Activated CD8-positive, alpha-beta T cell treated with anti-CD3 and anti-CD28 coated beads for 36 hours (primary cell): ENCODE data around the gene CADPS. TPM values are rescaled to one million over a fixed set of nuclear protein-coding genes. Genes with fewer than 3 reads are reported as not detected.

Experiments used
- ATAC-seq: fragments of 200-7000 bp; cut with Tn5 transposase; one replicate; pipeline ENCODE4 v1.10.0; 2021; ENCODE audit warnings: mild to moderate bottlenecking, moderate library complexity
- CTCF ChIA-PET: fragments of 350-600 bp; sonication (Branson Sonifier 250); formaldehyde crosslinking; loops from one replicate; lab custom pipeline; 2021; ENCODE audit warnings: antibody characterized with exemption; lab: Charles Lee
- POLR2A ChIA-PET: fragments of 350-600 bp; sonication (Branson Sonifier 250); formaldehyde crosslinking; loops from one replicate; lab custom pipeline; 2021; ENCODE audit warnings: antibody characterized with exemption; lab: Charles Lee
- DNase-seq: peaks from one replicate; pipeline ENCODE4 v3.0.0-alpha.2; 2020
- H3K27ac Mint-ChIP-seq: one replicate; pipeline ENCODE4 v1.8.0; 2021; ENCODE audit warnings: mild to moderate bottlenecking, mixed read lengths
- H3K27me3 Mint-ChIP-seq: one replicate; pipeline ENCODE4 v1.8.0; 2021; ENCODE audit warnings: mixed read lengths
- H3K36me3 Mint-ChIP-seq: one replicate; pipeline ENCODE4 v1.8.0; 2021; ENCODE audit warnings: low read depth, mixed read lengths
- H3K4me1 Mint-ChIP-seq: one replicate; pipeline ENCODE4 v1.8.0; 2021; ENCODE audit warnings: low read depth, mixed read lengths
- H3K4me3 Mint-ChIP-seq: one replicate; pipeline ENCODE4 v1.8.0; 2021; ENCODE audit warnings: mild to moderate bottlenecking, moderate library complexity, mixed read lengths
- H3K9me3 Mint-ChIP-seq: one replicate; pipeline ENCODE4 v1.8.0; 2021; ENCODE audit warnings: mixed read lengths
- CTCF ChIP-seq: fragments of 200-600 bp; IDR thresholded peaks from one replicate; pipeline ENCODE4 v1.8.0; 2022; ENCODE audit warnings: antibody characterized with exemption, mild to moderate bottlenecking
- intact Hi-C: fragments of 100-400 bp; cut with micrococcal nuclease; formaldehyde crosslinking; loops from one replicate; pipeline ENCODE4 v1.10.0; 2022
- total RNA-seq, 2 experiments: library from RNA; stranded (reverse); gene quantifications; one replicate each; pipeline ENCODE4 v1.2.3, GENCODE V29; 2021

CADPS gene
- total RNA-seq, 2 experiments from 2014 or later, result not detected

- ATAC-seq (no peak), DNase-seq (no peak)
- Mint-ChIP-seq H3K27me3 (peaks cover 3% of the 10 kb centered on the region), H3K9me3 (no peaks in the 10 kb centered on the region), H3K4me3 (no peak overlapping the region), H3K4me1 (no peaks in the 10 kb centered on the region), H3K27ac (no peak overlapping the region), H3K36me3 (no peaks in the 10 kb centered on the region)
- ChIA-PET CTCF (no interaction called here), POLR2A (no interaction called here)
- no peak for TF ChIP-seq CTCF
- intact Hi-C loops, result no loop called here
Measured at GRCh38 chr3:62475306-62475705, 399.9 kb downstream of the CADPS start.

- ChIA-PET CTCF (no interaction called here), POLR2A (no interaction called here)
- DNase-seq (no peak), ATAC-seq (no peak)
- H3K9me3 Mint-ChIP-seq, result no peaks in the 10 kb centered on the region
- no peaks in the 10 kb centered on the region for H3K36me3 Mint-ChIP-seq
- H3K27me3 Mint-ChIP-seq, result peaks cover 5% of the 10 kb centered on the region
- intact Hi-C loops, result no loop called here
- H3K4me1 Mint-ChIP-seq, result no peaks in the 10 kb centered on the region
- TF ChIP-seq CTCF, result no peak
- H3K27ac Mint-ChIP-seq, result no peak overlapping the region
- no peak overlapping the region for H3K4me3 Mint-ChIP-seq
Measured at GRCh38 chr3:62467966-62468722, 407.1 kb downstream of the CADPS start.

- ChIA-PET CTCF (no interaction called here), POLR2A (no interaction called here)
- intact Hi-C loops, result no loop called here
- DNase-seq (no peak), ATAC-seq (no peak)
- H3K4me3 Mint-ChIP-seq, result no peak overlapping the region
- no peak for TF ChIP-seq CTCF
- H3K27ac Mint-ChIP-seq, result no peak overlapping the region
- peaks cover 5% of the 10 kb centered on the region for H3K27me3 Mint-ChIP-seq
- no peaks in the 10 kb centered on the region for H3K4me1 Mint-ChIP-seq
- no peaks in the 10 kb centered on the region for H3K36me3 Mint-ChIP-seq
- no peaks in the 10 kb centered on the region for H3K9me3 Mint-ChIP-seq
Measured at GRCh38 chr3:62462788-62463187, 412.4 kb downstream of the CADPS start.

DNA sequence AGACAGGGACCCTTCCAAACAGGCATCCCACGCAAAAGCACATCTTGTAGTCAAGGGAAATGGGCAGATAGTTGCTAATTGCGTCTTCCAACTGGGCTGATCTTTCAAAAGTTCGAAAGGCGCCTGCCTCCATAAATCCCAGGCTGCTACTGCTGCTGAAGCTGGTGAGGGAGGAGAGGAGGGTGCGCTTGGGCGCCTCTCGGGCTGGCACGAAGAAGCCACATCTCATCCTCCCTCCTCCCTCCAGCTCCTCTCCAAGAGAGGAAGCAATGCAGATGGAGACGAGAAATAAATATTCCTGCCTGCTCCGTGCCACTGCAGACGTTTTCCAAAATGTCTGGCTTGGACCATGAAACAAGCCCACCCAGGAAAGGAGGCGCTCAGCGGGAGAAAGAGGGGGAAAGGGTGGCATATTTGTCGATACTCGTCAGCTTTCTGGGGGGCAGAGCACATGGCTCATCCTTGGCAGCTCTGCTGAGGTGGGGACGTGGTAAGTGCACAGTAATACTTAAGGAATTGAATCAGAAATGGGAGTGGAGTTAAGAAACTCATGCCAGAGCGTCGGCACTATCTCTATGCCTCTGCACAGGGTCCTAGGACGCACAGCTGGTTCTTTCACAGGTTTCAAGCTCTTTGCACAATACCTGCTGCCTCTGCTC, 413.0 kb downstream of the CADPS start:
- peaks cover 4% of the 10 kb centered on the region for H3K27me3 Mint-ChIP-seq
- H3K36me3 Mint-ChIP-seq, result no peaks in the 10 kb centered on the region
- H3K9me3 Mint-ChIP-seq, result no peaks in the 10 kb centered on the region
- ATAC-seq, result no peak
- intact Hi-C loops, result no loop called here
- TF ChIP-seq CTCF, result no peak
- ChIA-PET POLR2A (no interaction called here), CTCF (no interaction called here)
- no peak overlapping the region for H3K4me3 Mint-ChIP-seq
- no peak for DNase-seq
- H3K27ac Mint-ChIP-seq, result no peak overlapping the region
- no peaks in the 10 kb centered on the region for H3K4me1 Mint-ChIP-seq

DNA sequence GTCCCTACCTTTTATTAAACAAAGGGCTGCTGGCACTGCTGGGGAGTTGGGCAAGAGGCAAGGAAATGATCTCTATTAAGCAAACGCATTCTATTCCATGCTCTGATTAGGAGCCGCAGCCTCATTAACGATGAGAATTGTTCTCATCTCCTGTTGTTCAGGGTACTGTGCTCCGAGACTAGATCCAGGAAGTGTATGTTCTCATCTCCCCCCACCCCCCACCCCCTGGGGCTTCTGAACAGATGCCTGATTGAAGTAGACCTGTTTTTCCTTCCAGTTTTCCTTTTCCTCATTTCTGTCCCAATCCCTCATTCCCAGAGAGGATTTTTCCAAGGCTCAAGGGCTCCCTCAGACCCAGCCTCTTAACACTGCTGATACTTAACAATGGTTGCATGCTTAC, 420.3 kb downstream of the CADPS start:
- POLR2A ChIA-PET, result no interaction called here
- Mint-ChIP-seq H3K9me3 (no peaks in the 10 kb centered on the region), H3K4me1 (peaks cover 15% of the 10 kb centered on the region), H3K4me3 (no peak overlapping the region), H3K36me3 (no peaks in the 10 kb centered on the region), H3K27me3 (no peaks in the 10 kb centered on the region), H3K27ac (no peak overlapping the region)
- no peak for ATAC-seq
- intact Hi-C loops, result no loop called here
- TF ChIP-seq CTCF, result no peak
- CTCF ChIA-PET, result no interaction called here
- DNase-seq, result no peak
